ENCODE results near the gene PPP1R9A. TPM values are rescaled to one million over a fixed set of nuclear protein-coding genes. Genes with fewer than 3 reads are reported as not detected.

Gene PPP1R9A
- total RNA-seq, 2 donors from 2014 or later, result not detected

- H3K27ac Mint-ChIP-seq, result no peak overlapping the region
- DNase-seq (ENCODE audit: low spot score in 2 of 2) (no peak), ATAC-seq (no peak)
- H3K36me3 Mint-ChIP-seq, result no peaks in the 10 kb centered on the region
- H3K9me3 Mint-ChIP-seq, result no peaks in the 10 kb centered on the region
Observed at GRCh38 chr7:95095259-95095965, 188.0 kb downstream of the PPP1R9A start.

- DNase-seq (ENCODE audit: low spot score in 2 of 2) (no peak), ATAC-seq (no peak)
- no peak overlapping the region for H3K27ac Mint-ChIP-seq
- H3K36me3 Mint-ChIP-seq, result no peaks in the 10 kb centered on the region
- H3K9me3 Mint-ChIP-seq, result no peaks in the 10 kb centered on the region
Observed at GRCh38 chr7:95095966-95096540, 188.7 kb downstream of the PPP1R9A start.

GRCh38 chr7:95097291-95097690, 189.9 kb downstream of the PPP1R9A start:
- Mint-ChIP-seq H3K27ac (no peak overlapping the region), H3K9me3 (no peaks in the 10 kb centered on the region), H3K36me3 (no peaks in the 10 kb centered on the region)
- DNase-seq (ENCODE audit: low spot score in 2 of 2) (no peak), ATAC-seq (no peak)

GRCh38 chr7:95097851-95098250, 190.5 kb downstream of the PPP1R9A start:
- no peak for ATAC-seq
- H3K36me3 Mint-ChIP-seq, result no peaks in the 10 kb centered on the region
- no peaks in the 10 kb centered on the region for H3K9me3 Mint-ChIP-seq
- no peak overlapping the region for H3K27ac Mint-ChIP-seq
- no peak for DNase-seq (ENCODE audit: low spot score in 2 of 2)

- DNase-seq (ENCODE audit: low spot score in 2 of 2) (no peak), ATAC-seq (no peak)
- no peaks in the 10 kb centered on the region for H3K36me3 Mint-ChIP-seq
- no peak overlapping the region for H3K27ac Mint-ChIP-seq
- no peaks in the 10 kb centered on the region for H3K9me3 Mint-ChIP-seq
Observed at GRCh38 chr7:95099106-95099505, 191.7 kb downstream of the PPP1R9A start.

GRCh38 chr7:95101422-95101821, 194.0 kb downstream of the PPP1R9A start:
- no peak overlapping the region for H3K27ac Mint-ChIP-seq
- ATAC-seq (no peak), DNase-seq (ENCODE audit: low spot score in 2 of 2) (no peak)
- no peaks in the 10 kb centered on the region for H3K9me3 Mint-ChIP-seq
- no peaks in the 10 kb centered on the region for H3K36me3 Mint-ChIP-seq

GRCh38 chr7:95102662-95103061, 195.3 kb downstream of the PPP1R9A start:
- no peak overlapping the region for H3K27ac Mint-ChIP-seq

GRCh38 chr7:95104739-95105138, 197.3 kb downstream of the PPP1R9A start:
- no peaks in the 10 kb centered on the region for H3K36me3 Mint-ChIP-seq
- DNase-seq (ENCODE audit: low spot score in 2 of 2), result no peak
- no peaks in the 10 kb centered on the region for H3K9me3 Mint-ChIP-seq
- no peak for ATAC-seq
- H3K27ac Mint-ChIP-seq, result no peak overlapping the region

More at GRCh38 chr7:95102662-95103061, 195.3 kb downstream of the PPP1R9A start:
- H3K36me3 Mint-ChIP-seq, result no peaks in the 10 kb centered on the region
- DNase-seq (ENCODE audit: low spot score in 2 of 2) (no peak), ATAC-seq (no peak)
- no peaks in the 10 kb centered on the region for H3K9me3 Mint-ChIP-seq

- Mint-ChIP-seq H3K9me3 (no peaks in the 10 kb centered on the region), H3K27ac (no peak overlapping the region), H3K36me3 (no peaks in the 10 kb centered on the region)
- DNase-seq (ENCODE audit: low spot score in 2 of 2), result no peak
- ATAC-seq, result no peak
Observed at GRCh38 chr7:95105627-95106026, 198.2 kb downstream of the PPP1R9A start.

- ATAC-seq (no peak), DNase-seq (ENCODE audit: low spot score in 2 of 2) (no peak)
- Mint-ChIP-seq H3K36me3 (no peaks in the 10 kb centered on the region), H3K27ac (no peak overlapping the region), H3K9me3 (no peaks in the 10 kb centered on the region)
Observed at GRCh38 chr7:95106401-95106800, 199.0 kb downstream of the PPP1R9A start.

- H3K27ac Mint-ChIP-seq, result no peak overlapping the region
Observed at GRCh38 chr7:95110707-95111106, 203.3 kb downstream of the PPP1R9A start.

GRCh38 chr7:95113590-95113989, 206.2 kb downstream of the PPP1R9A start:
- Mint-ChIP-seq H3K27ac (no peak overlapping the region), H3K9me3 (no peaks in the 10 kb centered on the region), H3K36me3 (no peaks in the 10 kb centered on the region)
- no peak for DNase-seq (ENCODE audit: low spot score in 2 of 2)
- ATAC-seq, result no peak

More at GRCh38 chr7:95110707-95111106, 203.3 kb downstream of the PPP1R9A start:
- no peak for DNase-seq (ENCODE audit: low spot score in 2 of 2)
- Mint-ChIP-seq H3K36me3 (no peaks in the 10 kb centered on the region), H3K9me3 (no peaks in the 10 kb centered on the region)
- no peak for ATAC-seq

GRCh38 chr7:95126053-95126709, 218.8 kb downstream of the PPP1R9A start:
- DNase-seq (ENCODE audit: low spot score in 2 of 2) (no peak), ATAC-seq (no peak)
- no peaks in the 10 kb centered on the region for H3K36me3 Mint-ChIP-seq
- H3K27ac Mint-ChIP-seq, result no peak overlapping the region
- peaks cover 0 to 11% of the 10 kb centered on the region in 2 donors for H3K9me3 Mint-ChIP-seq

GRCh38 chr7:95132500-95132899, 225.1 kb downstream of the PPP1R9A start:
- ATAC-seq, result no peak

GRCh38 chr7:95139922-95140321, 232.5 kb downstream of the PPP1R9A start:
- H3K9me3 Mint-ChIP-seq, result peaks cover 0 to 2% of the 10 kb centered on the region in 2 donors
- no peak overlapping the region for H3K27ac Mint-ChIP-seq
- ATAC-seq (no peak), DNase-seq (ENCODE audit: low spot score in 2 of 2) (no peak)
- H3K36me3 Mint-ChIP-seq, result no peaks in the 10 kb centered on the region

More at GRCh38 chr7:95132500-95132899, 225.1 kb downstream of the PPP1R9A start:
- Mint-ChIP-seq H3K27ac (no peak overlapping the region), H3K36me3 (no peaks in the 10 kb centered on the region), H3K9me3 (peaks cover 7 to 13% of the 10 kb centered on the region in 2 donors)
- no peak for DNase-seq (ENCODE audit: low spot score in 2 of 2)

GRCh38 chr7:95141755-95142154, 234.4 kb downstream of the PPP1R9A start:
- Mint-ChIP-seq H3K9me3 (peaks cover 0 to 5% of the 10 kb centered on the region in 2 donors), H3K27ac (no peak overlapping the region), H3K36me3 (no peaks in the 10 kb centered on the region)
- ATAC-seq, result no peak
- DNase-seq (ENCODE audit: low spot score in 2 of 2), result no peak

GRCh38 chr7:95144256-95144655, 236.9 kb downstream of the PPP1R9A start:
- peaks cover 0 to 5% of the 10 kb centered on the region in 2 donors for H3K9me3 Mint-ChIP-seq

More at GRCh38 chr7:95144256-95144655, 236.9 kb downstream of the PPP1R9A start:
- no peaks in the 10 kb centered on the region for H3K36me3 Mint-ChIP-seq
- H3K27ac Mint-ChIP-seq, result no peak overlapping the region
- ATAC-seq (no peak), DNase-seq (ENCODE audit: low spot score in 2 of 2) (no peak)

Measured in activated naive CD4-positive, alpha-beta T cell treated with anti-CD3 and anti-CD28 coated beads, Interleukin-2, amount 50 U/mL, for 72 hours (primary cell).